ENCODE results near the gene PPP1R9A. TPM values are rescaled to one million over a fixed set of nuclear protein-coding genes. Genes with fewer than 3 reads are reported as not detected.

The PPP1R9A gene
- total RNA-seq (under 1 TPM; 0.14 to 0.18 TPM), polyA plus RNA-seq (under 1 TPM in 1 of 3 donors, not detected in 2; 0.75 TPM), total RNA-seq (0.17 to 2.0 (median 0.95) reads per million in 6 experiments)

DNA sequence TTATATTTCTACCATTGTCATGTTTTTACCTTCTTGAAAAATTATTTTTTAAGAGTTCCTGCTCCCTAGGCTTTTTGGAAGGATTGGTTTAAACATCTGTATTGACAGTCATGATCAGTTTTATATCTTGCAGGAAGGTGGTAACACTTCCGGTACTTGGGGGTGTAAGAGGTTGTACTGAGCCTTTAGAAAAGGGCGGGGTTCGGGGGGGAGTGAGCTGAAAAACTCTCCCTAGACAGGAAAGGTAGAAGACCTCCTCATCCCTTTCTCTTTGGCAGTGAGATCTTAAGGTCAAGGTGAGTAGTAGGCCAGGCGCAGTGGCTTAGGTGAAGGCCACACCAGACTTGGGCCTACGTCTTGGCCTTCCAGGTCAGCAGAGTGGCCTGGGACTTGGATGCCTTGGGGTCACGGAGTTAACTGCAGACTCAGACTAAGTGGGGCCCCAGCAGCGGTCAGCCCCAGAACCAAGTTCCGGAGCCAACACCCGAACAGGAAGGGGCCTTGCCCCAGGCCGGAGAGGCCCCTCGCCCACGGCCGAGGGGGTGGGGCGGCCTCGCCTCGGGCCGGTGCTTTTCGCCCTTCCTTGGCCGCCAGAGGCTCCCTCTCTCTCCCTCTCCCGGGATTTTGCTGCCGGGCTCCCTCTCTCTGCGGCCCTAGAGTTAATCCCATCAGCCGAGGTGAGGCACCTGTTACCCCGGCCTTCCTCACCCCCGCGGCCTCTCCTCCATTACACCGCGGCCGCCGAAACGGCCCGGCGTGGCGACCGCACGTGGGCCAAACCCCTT, at the start of gene PPP1R9A:
Gene PPP1R9A, plus strand, starts transcription at position 569 of the 785 bp plus-strand sequence. CDS start 2,520 bp downstream, outside the sequence.
- ATAC-seq = no peak
- peaks cover 18 to 59% (median 38%) of the 10 kb centered on the region in 5 donors for H3K27me3 Mint-ChIP-seq
- no peaks in the 10 kb centered on the region for H3K9me3 Mint-ChIP-seq
- peak within 1 kb of the TSS in 1 of 10 donors; percentile 40 for H3K27ac Mint-ChIP-seq
- peak within 1 kb of the TSS; percentile 2 to 70 (median 45) for H3K4me3 Mint-ChIP-seq
- POLR2A ChIA-PET = no interaction called here
- H3K36me3 Mint-ChIP-seq = peaks cover 0 to 10% (median 0%) of the 10 kb centered on the region in 3 donors
- no peak for DNase-seq
- H3K4me1 Mint-ChIP-seq = peaks cover 2 to 11% (median 9%) of the 10 kb centered on the region in 4 donors

DNA sequence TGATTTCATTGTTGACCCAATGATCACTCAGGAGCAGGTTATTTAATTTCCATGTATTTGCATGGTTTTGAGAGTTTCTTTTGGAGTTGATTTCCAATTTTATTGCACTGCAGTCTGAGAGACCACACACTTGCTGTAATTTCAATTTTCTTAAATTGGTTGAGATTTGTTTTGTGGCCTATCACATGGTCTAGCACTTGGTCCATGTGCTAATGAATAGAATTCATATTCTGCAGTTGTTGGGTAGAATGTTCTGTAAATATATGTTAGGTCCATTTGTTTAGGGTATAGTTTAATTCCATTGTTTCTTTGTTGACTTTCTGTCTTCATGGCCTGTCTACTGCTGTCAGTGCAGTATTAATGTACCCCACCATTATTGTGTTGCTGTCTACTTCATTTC, 36.3 kb upstream of the PPP1R9A start:
- H3K4me1 Mint-ChIP-seq = no peaks in the 10 kb centered on the region
- no peak overlapping the region for H3K4me3 Mint-ChIP-seq
- ATAC-seq (no peak), DNase-seq (no peak)
- peaks cover 0 to 10% (median 0%) of the 10 kb centered on the region in 5 donors for H3K27me3 Mint-ChIP-seq
- peaks cover 0 to 7% (median 0%) of the 10 kb centered on the region in 9 donors for H3K9me3 Mint-ChIP-seq
- POLR2A ChIA-PET = no interaction called here
- no peaks in the 10 kb centered on the region for H3K36me3 Mint-ChIP-seq
- no peak overlapping the region for H3K27ac Mint-ChIP-seq

DNA sequence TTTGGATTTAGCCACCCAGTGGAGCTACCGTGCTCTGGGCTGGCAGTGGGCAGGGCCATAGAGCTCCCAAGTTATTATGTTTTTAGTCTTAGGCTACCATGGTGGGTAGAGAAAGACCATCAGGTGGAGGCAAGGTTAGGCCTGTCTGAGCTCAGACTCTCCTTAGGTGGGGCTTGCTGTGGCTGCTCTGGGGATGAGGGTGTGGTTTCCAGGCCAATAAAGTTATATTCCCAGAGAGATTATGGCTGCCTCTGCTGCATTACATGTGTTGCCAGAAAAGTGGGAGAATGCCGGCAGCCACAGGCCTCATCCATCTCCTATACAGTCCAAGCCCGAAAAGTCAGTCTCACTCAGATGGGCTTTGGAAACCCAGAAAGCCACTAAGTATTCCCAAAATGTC, 34.2 kb upstream of the PPP1R9A start:
- DNase-seq = no peak
- ATAC-seq = no peak
- H3K4me3 Mint-ChIP-seq = no peak overlapping the region
- no peak overlapping the region for H3K27ac Mint-ChIP-seq
- H3K4me1 Mint-ChIP-seq = no peaks in the 10 kb centered on the region
- POLR2A ChIA-PET = no interaction called here
- peaks cover 0 to 14% (median 1%) of the 10 kb centered on the region in 5 donors for H3K27me3 Mint-ChIP-seq
- peaks cover 0 to 15% (median 7%) of the 10 kb centered on the region in 9 donors for H3K9me3 Mint-ChIP-seq
- H3K36me3 Mint-ChIP-seq = no peaks in the 10 kb centered on the region

DNA sequence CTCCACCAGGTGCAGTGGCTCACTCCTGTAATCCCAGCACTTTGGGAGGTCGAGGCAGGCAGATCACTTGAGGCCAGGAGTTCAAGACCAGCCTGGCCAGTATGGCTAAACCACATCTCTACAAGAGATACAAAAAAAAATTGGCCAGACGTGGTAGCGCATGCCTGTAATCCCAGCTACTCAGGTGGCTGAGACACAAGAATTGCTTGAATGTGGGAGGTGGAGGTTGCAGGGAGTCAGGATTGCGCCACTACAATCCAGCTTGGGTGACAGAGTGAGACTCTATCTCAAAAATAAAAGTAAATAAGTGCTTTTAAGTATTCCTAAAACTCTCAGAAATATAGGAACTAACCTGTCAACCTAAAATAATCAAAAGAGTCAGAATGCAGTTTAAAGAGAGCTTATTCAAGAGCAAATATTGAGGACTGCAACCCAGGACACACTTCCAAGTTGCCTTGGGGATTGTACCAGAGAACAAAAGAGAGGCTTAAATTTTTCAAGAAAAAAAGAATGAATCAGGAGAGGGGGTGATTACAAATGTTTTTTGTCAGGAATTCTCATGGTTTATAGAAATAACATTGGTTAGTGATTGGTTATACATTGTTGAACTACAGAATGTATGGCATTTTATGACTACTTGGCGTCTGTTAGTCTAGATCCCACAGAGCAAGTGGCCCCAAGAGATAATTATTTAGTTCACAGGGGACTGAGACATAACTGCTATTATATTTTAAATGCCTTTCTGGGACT, 33.2 kb upstream of the PPP1R9A start:
- peaks cover 0 to 25% (median 7%) of the 10 kb centered on the region in 9 donors for H3K9me3 Mint-ChIP-seq
- DNase-seq (no peak), ATAC-seq (no peak)
- no peak overlapping the region for H3K4me3 Mint-ChIP-seq
- peaks cover 0 to 19% (median 3%) of the 10 kb centered on the region in 5 donors for H3K27me3 Mint-ChIP-seq
- no peaks in the 10 kb centered on the region for H3K4me1 Mint-ChIP-seq
- POLR2A ChIA-PET = no interaction called here
- no peak overlapping the region for H3K27ac Mint-ChIP-seq
- no peaks in the 10 kb centered on the region for H3K36me3 Mint-ChIP-seq

DNA sequence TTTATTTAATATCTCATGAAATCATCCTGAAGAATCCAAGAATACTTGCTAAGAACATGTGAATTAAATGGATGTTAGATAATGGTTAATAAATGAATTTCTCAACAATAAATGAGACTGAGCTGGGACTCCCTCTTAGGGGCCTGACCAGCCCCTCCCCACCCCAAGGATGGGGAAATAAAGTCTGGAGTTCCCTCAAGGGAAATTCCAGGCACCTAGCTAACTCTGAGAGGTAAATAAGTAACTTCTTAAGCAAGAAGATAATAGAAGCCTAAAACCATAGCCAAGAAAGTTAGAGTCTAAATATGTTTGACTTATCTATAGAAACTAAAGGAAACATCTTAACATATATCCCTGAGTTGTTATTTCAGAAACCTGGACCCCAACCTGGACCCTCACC, 32.2 kb upstream of the PPP1R9A start:
- DNase-seq = no peak
- no peak for ATAC-seq
- H3K9me3 Mint-ChIP-seq = peaks cover 0 to 24% (median 7%) of the 10 kb centered on the region in 9 donors
- no peaks in the 10 kb centered on the region for H3K4me1 Mint-ChIP-seq
- H3K27me3 Mint-ChIP-seq = peaks cover 0 to 19% (median 3%) of the 10 kb centered on the region in 5 donors
- POLR2A ChIA-PET = no interaction called here
- H3K4me3 Mint-ChIP-seq = no peak overlapping the region
- no peak overlapping the region for H3K27ac Mint-ChIP-seq
- H3K36me3 Mint-ChIP-seq = no peaks in the 10 kb centered on the region

DNA sequence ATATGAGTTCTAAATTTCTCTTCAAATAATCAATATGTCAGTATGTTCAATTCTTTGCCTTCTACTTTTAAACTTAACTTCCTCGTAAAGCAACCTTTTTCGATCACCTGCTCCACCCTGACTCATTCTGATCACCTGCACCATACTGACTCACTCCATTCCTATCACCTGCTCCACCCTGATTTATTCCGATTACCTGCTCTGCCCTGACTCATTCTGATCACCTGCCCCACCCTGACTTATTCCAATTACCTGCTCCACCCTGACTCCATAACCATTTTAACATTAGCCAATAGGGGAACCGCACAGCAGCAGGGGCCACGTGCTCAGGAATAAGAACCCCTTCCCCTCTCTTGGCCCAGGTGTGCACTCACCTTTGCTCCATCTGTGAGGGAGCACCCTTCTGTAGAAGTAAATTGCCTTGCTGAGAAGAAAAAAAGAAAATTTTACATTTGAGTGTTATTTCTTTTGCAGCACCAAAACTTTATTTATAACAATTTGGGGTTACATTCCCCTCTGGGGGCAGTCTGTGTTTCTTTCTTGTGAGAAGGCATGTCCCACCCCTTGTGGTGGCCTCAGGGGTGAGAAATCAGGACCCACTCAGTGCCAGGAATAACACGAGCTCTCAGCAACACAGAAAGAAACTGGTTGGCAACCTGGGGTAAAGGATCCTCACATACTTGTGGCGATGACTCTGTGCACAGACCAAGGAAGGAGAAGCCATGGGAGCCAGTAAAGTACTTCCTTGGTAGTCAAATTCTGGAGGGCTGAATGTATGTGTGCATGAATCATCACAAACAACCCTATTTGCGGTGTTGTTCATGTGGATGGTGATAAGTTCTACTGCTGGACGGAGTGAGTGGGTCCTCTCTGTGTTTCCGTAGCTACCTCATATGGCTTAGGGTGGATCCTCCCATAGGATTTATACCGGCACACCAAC, 29.4 kb upstream of the PPP1R9A start:
- no peak for ATAC-seq
- H3K4me3 Mint-ChIP-seq = no peak overlapping the region
- POLR2A ChIA-PET = no interaction called here
- DNase-seq = no peak
- no peak overlapping the region for H3K27ac Mint-ChIP-seq
- no peaks in the 10 kb centered on the region for H3K4me1 Mint-ChIP-seq
- H3K27me3 Mint-ChIP-seq = peaks cover 0 to 15% (median 3%) of the 10 kb centered on the region in 5 donors
- H3K9me3 Mint-ChIP-seq = peaks cover 0 to 21% (median 7%) of the 10 kb centered on the region in 9 donors
- H3K36me3 Mint-ChIP-seq = no peaks in the 10 kb centered on the region

DNA sequence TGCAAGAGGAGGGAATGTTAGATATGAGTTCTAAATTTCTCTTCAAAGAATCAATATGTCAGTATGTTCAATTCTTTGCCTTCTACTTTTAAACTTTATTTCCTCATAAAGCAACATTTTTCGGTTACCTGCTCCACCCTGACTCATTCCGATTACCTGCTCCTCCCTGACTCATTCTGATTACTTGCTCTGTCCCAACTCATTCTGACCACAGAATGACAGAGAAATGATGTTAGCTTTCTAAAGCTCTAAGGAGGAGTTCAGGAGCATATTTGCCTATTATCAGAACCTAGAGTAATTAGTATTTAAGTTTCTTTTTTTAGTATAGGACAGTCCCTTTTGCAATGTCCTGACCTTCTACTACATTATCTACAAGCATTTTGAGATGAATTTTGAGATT, 24.5 kb upstream of the PPP1R9A start:
- Mint-ChIP-seq H3K27me3 (peaks cover 2 to 29% (median 15%) of the 10 kb centered on the region in 5 donors), H3K4me3 (no peak overlapping the region), H3K4me1 (no peaks in the 10 kb centered on the region), H3K27ac (no peak overlapping the region), H3K9me3 (peaks cover 0 to 15% (median 4%) of the 10 kb centered on the region in 9 donors), H3K36me3 (no peaks in the 10 kb centered on the region)
- POLR2A ChIA-PET = no interaction called here
- ATAC-seq (no peak), DNase-seq (no peak)

DNA sequence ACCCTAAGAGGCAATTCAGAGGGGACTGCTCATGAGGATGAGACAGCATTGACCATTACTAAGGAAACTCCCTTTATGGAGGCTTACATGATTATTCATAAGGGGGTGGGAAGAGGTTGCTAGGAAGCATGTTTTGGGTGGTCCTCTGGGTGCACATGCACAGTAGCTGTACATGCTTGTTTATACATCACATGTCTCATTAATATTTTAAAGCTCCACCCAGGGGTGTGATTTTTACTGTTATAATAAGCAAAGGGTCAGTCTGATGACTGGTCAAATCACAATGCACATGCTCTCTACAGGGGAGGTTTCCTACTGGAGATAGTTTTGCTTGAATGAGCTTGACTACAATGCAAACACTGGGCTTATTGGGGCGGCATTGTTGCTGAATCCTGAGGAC, 23.8 kb upstream of the PPP1R9A start:
- H3K27ac Mint-ChIP-seq = no peak overlapping the region
- peaks cover 2 to 29% (median 14%) of the 10 kb centered on the region in 5 donors for H3K27me3 Mint-ChIP-seq
- ATAC-seq = no peak
- H3K36me3 Mint-ChIP-seq = no peaks in the 10 kb centered on the region
- no peak for DNase-seq
- H3K9me3 Mint-ChIP-seq = peaks cover 0 to 8% (median 2%) of the 10 kb centered on the region in 9 donors
- POLR2A ChIA-PET = no interaction called here
- no peaks in the 10 kb centered on the region for H3K4me1 Mint-ChIP-seq
- no peak overlapping the region for H3K4me3 Mint-ChIP-seq

DNA sequence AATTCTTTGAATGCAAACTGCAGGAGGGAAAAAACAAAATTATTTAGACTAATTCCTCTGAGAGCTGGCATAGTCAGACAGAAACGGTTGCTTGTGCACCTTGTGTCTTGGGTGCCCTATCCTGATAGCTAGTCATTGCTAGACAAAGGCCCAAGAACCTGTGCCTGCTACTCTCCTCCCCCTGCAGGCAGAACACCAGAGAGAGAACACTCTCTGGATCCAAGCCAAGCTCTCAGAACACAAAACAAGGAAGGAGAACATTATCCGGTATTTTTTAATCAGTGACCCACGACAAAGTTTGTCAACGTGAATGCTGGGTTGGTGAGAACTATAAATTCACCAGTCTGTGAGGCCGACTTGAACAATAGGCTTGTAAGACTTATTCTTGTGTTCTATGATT, 18.8 kb upstream of the PPP1R9A start:
- POLR2A ChIA-PET = no interaction called here
- Mint-ChIP-seq H3K27me3 (peaks cover 0 to 29% (median 9%) of the 10 kb centered on the region in 5 donors), H3K4me3 (no peak overlapping the region), H3K4me1 (peaks cover 0 to 2% (median 0%) of the 10 kb centered on the region in 4 donors), H3K36me3 (no peaks in the 10 kb centered on the region), H3K9me3 (peaks cover 0 to 3% (median 0%) of the 10 kb centered on the region in 9 donors), H3K27ac (no peak overlapping the region)
- DNase-seq = no peak
- no peak for ATAC-seq

DNA sequence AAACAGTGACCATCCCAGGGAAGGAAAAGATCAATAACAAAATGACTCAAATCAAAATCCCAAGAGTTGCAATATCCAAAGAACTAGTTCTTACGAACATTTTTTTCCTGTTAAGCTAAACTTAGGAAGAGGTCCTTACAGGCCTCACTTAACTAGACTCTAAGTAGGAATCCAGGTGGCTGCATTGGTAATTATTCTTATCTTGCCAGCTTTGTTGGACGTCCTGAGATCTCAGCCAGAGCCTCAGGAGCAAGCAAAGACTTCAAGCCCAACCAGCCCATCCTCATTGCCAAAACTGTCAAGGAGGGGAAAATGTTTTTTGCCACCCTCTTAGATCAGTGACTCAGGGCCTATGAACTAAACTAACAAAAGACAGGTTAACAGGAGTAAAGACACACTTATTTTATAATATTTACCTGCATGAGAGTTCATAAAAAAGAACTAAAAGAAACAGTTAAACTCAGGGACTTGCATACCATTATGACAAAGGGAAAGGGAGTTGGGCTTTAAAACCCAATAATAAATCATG, 18.3 kb upstream of the PPP1R9A start:
- Mint-ChIP-seq H3K36me3 (no peaks in the 10 kb centered on the region), H3K4me3 (no peak overlapping the region), H3K4me1 (peaks cover 0 to 2% (median 0%) of the 10 kb centered on the region in 4 donors), H3K9me3 (peaks cover 0 to 3% (median 0%) of the 10 kb centered on the region in 9 donors), H3K27ac (no peak overlapping the region), H3K27me3 (peaks cover 0 to 29% (median 9%) of the 10 kb centered on the region in 5 donors)
- no peak for DNase-seq
- POLR2A ChIA-PET = no interaction called here
- ATAC-seq = no peak

DNA sequence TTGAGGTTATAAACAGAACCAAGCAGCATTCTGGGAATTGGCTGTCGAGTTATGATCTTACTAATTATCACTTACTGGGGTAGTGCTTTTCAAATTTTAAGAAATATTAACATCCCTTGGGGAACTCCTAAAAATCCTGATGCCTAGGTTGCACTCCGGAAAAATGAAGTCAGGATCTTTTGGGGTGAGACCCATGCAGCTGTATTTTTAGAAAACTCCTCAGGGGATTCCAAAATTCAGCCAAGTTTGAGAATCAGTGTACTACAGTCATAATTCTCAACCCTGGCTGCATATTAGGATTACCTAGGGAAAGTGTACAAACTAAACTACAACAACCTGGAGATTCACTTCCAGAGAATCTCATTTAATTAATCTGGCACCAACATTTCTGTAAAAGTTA, 17.2 kb upstream of the PPP1R9A start:
- Mint-ChIP-seq H3K36me3 (no peaks in the 10 kb centered on the region), H3K4me1 (peaks cover 0 to 2% (median 0%) of the 10 kb centered on the region in 4 donors), H3K4me3 (no peak overlapping the region), H3K27me3 (peaks cover 0 to 22% (median 9%) of the 10 kb centered on the region in 5 donors), H3K27ac (no peak overlapping the region), H3K9me3 (peaks cover 0 to 3% (median 0%) of the 10 kb centered on the region in 9 donors)
- ATAC-seq (no peak), DNase-seq (no peak)
- POLR2A ChIA-PET = no interaction called here

DNA sequence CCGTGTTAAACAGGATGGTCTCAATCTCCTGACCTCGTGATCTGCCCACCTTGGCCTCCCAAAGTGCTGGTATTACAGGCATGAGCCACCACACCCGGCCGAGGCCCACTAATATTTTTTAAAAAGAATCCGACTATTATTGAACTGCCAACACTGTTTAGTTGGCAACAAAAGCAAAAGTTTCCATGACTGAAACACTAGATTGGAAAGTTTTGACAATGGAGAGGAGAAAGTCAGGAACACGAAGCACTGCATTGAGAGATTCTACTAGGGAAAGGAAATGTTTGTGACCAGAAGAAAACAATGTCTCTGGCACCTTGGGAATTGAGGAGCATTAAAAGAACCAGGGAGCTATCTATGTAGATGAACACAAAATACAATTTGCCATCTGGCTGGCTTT, 13.7 kb upstream of the PPP1R9A start:
- peaks cover 0 to 3% (median 0%) of the 10 kb centered on the region in 9 donors for H3K9me3 Mint-ChIP-seq
- peaks cover 0 to 2% (median 0%) of the 10 kb centered on the region in 4 donors for H3K4me1 Mint-ChIP-seq
- no peaks in the 10 kb centered on the region for H3K27me3 Mint-ChIP-seq
- H3K36me3 Mint-ChIP-seq = no peaks in the 10 kb centered on the region
- H3K4me3 Mint-ChIP-seq = no peak overlapping the region
- POLR2A ChIA-PET = no interaction called here
- no peak for DNase-seq
- ATAC-seq = no peak
- no peak overlapping the region for H3K27ac Mint-ChIP-seq
